ENCODE measurements around the gene MLANA.

Gene MLANA

GRCh38 chr9:5857928-5858327, 32.8 kb upstream of the MLANA start:
- no peak for DNase-seq (ENCODE audit: low read depth)
- no peak overlapping the region for H3K4me3 ChIP-seq (ENCODE audit: low read length)
- TF ChIP-seq CTCF (conservative IDR thresholded peaks at IDR 0.05; ENCODE audit: low read length), result no peak

GRCh38 chr9:5858833-5859232, 31.9 kb upstream of the MLANA start:
- TF ChIP-seq CTCF (conservative IDR thresholded peaks at IDR 0.05; ENCODE audit: low read length), result no peak
- no peak for DNase-seq (ENCODE audit: low read depth)
- H3K4me3 ChIP-seq (ENCODE audit: low read length), result no peak overlapping the region

GRCh38 chr9:5863092-5863746, 27.5 kb upstream of the MLANA start:
- no peak for DNase-seq (ENCODE audit: low read depth)
- no peak overlapping the region for H3K4me3 ChIP-seq (ENCODE audit: low read length)
- no peak for TF ChIP-seq CTCF (conservative IDR thresholded peaks at IDR 0.05; ENCODE audit: low read length)

- TF ChIP-seq CTCF (conservative IDR thresholded peaks at IDR 0.05; ENCODE audit: low read length), result no peak
- no peak for DNase-seq (ENCODE audit: low read depth)
- no peak overlapping the region for H3K4me3 ChIP-seq (ENCODE audit: low read length)
Observed at GRCh38 chr9:5864446-5864845, 26.2 kb upstream of the MLANA start.

GRCh38 chr9:5866272-5866671, 24.4 kb upstream of the MLANA start:
- TF ChIP-seq CTCF (conservative IDR thresholded peaks at IDR 0.05; ENCODE audit: low read length), result no peak

GRCh38 chr9:5866685-5867084, 24.0 kb upstream of the MLANA start:
- TF ChIP-seq CTCF (conservative IDR thresholded peaks at IDR 0.05; ENCODE audit: low read length), result no peak

More at GRCh38 chr9:5866272-5866671, 24.4 kb upstream of the MLANA start:
- no peak overlapping the region for H3K4me3 ChIP-seq (ENCODE audit: low read length)
- no peak for DNase-seq (ENCODE audit: low read depth)

GRCh38 chr9:5868235-5868634, 22.5 kb upstream of the MLANA start:
- no peak for DNase-seq (ENCODE audit: low read depth)
- no peak for TF ChIP-seq CTCF (conservative IDR thresholded peaks at IDR 0.05; ENCODE audit: low read length)
- no peak overlapping the region for H3K4me3 ChIP-seq (ENCODE audit: low read length)

More at GRCh38 chr9:5866685-5867084, 24.0 kb upstream of the MLANA start:
- DNase-seq (ENCODE audit: low read depth), result no peak
- no peak overlapping the region for H3K4me3 ChIP-seq (ENCODE audit: low read length)

All from AG10803 (cell line).